IPS-18c (cell line): Measurements from ENCODE around the gene SLC25A39.
"Not testable (repeated sequence)": the region's sequence is repeated elsewhere in the genome, so short reads cannot be mapped to it uniquely, and the experiment has no call there.

Experiments used
- H3K4me3 ChIP-seq: 2 replicates; pipeline ENCODE4 v1.7.0; 2013; ENCODE audit warnings: low read depth, mild to moderate bottlenecking, low read length, moderate library complexity; ENCODE audit not compliant: insufficient read depth
- H3K9me3 ChIP-seq: one replicate; pipeline ENCODE4 v1.6.1; 2013; ENCODE audit warnings: mild to moderate bottlenecking, low read length, moderate library complexity; ENCODE audit not compliant: control insufficient read depth, insufficient read depth

Gene SLC25A39

DNA sequence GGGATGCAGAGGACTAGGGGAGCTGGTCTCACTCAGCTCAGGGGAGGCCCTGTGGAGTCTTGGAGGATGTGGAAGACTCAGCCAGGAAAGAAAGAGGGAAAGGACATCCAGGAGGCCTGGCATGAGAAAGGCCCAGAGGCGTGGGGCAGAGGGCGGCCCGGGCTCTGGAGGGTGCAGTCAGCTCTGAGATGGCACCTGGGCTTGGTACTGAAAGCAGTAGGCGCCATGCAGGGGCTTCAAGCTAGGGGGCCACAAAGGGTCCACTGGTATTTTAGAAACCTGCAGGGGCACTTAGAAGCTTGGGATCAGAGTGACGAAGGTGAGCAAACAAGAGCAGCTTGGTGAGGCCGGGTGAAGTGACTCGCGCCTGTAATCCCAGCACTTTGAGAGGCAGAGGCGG, 33.4 kb upstream of the SLC25A39 start:
- Histone ChIP-seq H3K4me3 (no peak overlapping the region), H3K9me3 (no peaks in the 10 kb centered on the region)

DNA sequence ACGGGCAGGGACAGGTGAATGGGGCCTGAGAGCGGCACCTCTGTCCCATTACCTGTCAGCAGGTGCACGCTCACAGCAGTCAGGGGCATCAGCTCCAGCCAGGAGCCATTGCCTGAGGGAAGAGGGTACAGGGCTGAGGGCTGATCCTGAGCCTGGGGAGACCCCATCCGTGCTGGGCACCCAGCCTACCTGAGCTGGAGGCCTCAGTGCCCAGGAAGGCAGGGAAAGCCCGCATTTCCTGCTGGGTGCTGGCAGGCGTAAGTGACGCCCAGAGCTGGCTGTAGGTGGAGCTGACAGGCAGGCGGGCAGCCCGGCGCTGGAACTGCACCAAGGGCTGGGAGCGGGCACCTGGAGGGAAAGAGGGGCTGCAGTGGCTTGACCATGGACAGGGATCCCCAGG, 31.6 kb upstream of the SLC25A39 start:
- H3K4me3 ChIP-seq: no peak overlapping the region
- no peaks in the 10 kb centered on the region for H3K9me3 ChIP-seq

DNA sequence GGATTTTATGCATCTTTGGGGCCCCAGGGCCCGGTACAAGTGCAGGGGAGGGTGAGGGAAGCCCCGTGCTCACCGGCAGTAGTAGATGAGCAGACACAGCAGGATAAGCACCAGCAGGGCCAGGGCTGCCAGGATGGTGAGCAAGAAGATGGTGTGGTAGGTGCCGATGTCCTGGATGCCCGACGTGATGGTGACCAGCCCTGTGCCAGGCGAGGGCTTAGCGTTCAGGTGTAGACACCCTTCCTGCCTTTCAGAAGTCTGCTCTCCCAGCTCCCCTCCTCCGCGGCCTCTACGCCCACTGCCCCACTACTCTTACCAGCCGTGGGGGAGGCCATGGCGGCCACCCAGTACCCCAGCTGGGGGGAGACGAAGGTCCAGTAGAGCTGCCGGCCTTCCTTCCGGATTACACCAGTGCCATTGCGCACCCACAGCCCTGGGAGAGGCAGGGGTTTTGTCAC, 31.0 kb upstream of the SLC25A39 start:
- no peaks in the 10 kb centered on the region for H3K9me3 ChIP-seq
- no peak overlapping the region for H3K4me3 ChIP-seq

DNA sequence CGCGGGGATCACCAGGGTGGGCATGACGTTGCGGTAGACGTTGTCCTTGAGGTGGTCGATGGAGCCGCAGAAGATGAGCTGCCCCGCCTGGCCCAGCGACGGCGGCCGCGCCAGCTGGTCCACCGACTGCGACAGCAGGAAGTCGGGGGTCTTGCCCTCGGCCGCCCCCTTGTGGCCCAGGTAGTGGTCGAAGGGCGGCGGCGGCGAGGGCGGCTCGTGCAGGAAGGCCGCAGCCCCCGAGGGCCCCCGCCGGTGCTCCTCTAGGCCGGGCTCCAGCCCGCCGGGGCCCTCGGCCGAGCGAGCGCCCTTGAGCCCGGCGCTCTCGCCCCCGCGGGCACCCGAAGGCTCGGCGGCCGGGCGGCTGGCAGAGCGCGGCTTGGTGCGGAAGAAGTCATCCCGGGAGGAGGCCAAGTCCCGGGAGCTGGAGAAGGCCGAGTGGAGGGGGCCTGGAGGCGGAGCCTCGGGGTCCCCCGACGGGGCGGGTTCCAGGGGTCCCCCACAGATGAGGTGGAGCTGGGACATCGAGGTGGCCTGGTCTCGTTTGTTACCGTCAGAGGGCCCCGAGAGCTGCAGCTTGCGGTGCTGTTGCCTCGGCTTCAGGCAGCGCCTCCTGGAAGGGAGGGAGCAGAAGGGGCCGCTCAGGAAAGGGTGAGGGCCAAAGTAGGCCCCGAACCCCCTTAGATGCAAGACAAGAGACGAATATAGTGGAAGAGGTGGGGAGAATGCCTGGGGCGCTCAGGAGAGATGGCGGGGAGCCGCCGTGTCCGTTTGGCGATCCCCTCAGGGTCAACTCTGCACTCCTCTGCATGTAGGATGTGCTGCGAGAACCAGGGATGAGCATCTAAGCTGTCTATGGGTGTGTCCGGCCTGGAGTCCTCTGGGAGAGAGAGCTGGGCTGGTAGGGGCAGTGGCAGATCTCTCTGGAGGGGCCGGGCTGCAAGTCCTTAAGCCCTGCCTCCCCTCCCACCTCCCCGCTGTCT, 30.2 kb upstream of the SLC25A39 start:
- Histone ChIP-seq H3K4me3 (peak overlapping the region; percentile 15; the same call in 1 of the 2 replicates), H3K9me3 (no peaks in the 10 kb centered on the region)

DNA sequence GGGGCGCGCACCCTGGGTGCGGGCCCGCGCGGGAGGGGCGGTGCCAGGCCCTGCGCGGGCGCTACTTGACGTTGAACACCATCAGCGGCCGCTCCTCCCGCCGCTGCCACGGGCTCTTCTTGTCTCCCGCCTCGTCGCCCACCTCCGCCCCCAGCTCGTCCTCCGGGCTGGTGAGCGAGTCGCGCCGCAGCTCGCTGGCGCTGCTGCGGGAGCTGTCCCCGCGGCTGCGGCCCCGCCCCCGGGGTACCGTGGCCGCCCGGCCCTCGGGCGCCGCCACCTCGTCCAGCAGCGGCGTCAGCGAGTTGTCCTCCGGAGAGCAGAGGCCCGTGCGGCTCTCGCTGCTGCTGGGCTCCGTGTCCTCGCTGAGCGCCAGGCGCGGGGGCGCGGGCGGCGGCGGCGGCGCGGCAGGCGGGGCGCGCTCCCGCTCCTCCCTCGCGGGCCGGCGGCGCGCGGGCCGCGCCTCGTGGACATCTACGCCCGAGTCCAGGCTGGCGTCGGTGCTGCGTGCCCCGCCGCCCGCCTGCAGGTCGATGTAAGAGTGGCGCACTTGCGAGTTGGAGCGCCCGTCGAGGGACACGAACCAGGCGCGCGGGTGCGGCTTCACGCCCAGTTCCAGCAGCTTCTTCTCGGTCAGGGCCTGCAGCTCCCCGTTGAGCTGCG, 29.2 kb upstream of the SLC25A39 start:
- Histone ChIP-seq H3K9me3 (no peaks in the 10 kb centered on the region), H3K4me3 (peak overlapping the region; percentile 49)

DNA sequence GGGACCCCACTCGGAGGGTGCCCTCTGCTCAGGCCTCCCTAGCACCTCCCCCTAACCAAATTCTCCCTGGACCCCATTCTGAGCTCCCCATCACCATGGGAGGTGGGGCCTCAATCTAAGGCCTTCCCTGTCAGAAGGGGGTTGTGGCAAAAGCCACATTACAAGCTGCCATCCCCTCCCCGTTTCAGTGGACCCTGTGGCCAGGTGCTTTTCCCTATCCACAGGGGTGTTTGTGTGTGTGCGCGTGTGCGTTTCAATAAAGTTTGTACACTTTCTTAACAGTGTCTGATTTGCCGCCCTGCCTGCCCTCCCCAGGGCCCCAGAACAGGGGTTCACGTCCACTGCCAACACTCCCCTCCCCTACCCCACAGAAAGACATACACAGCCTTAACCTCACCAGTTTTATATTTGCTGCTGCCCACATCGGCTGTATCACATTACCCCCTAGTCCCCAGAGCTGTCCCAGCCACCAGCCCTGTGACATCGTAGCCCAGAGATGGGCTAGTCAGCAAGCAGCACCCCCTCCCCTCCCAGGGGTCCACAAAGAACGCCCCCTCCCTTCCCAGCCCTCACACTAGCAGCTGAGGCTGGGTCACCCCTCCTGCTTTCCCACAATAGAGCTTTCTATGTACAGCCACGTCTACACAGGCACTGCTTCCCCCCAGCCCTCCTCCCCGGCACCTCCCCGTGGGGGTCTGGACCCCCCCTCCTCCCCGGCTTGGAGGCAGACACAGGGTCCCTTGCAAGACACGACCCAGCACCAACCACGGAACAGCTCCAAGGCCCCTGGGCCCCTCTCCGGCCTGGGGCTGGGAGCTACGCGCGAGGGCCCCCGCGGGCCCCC, 28.4 kb upstream of the SLC25A39 start:
- no peaks in the 10 kb centered on the region for H3K9me3 ChIP-seq
- peak overlapping the region; percentile 49 for H3K4me3 ChIP-seq

DNA sequence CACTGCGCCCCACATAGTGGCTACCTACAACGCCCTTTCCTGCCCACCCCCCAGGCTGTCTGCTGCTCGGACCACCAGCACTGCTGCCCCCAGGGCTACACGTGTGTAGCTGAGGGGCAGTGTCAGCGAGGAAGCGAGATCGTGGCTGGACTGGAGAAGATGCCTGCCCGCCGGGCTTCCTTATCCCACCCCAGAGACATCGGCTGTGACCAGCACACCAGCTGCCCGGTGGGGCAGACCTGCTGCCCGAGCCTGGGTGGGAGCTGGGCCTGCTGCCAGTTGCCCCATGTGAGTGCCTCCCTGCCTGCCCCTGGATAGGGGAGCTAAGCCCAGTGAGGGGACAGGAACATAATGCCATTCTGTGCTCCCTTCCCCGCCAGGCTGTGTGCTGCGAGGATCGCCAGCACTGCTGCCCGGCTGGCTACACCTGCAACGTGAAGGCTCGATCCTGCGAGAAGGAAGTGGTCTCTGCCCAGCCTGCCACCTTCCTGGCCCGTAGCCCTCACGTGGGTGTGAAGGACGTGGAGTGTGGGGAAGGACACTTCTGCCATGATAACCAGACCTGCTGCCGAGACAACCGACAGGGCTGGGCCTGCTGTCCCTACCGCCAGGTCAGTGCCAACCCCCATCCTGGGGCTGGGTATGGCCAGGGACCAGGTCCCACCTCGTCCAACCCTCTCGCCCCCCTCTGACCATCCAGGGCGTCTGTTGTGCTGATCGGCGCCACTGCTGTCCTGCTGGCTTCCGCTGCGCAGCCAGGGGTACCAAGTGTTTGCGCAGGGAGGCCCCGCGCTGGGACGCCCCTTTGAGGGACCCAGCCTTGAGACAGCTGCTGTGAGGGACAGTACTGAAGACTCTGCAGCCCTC, 27.6 kb upstream of the SLC25A39 start:
- H3K4me3 ChIP-seq: no peak overlapping the region
- H3K9me3 ChIP-seq: no peaks in the 10 kb centered on the region

DNA sequence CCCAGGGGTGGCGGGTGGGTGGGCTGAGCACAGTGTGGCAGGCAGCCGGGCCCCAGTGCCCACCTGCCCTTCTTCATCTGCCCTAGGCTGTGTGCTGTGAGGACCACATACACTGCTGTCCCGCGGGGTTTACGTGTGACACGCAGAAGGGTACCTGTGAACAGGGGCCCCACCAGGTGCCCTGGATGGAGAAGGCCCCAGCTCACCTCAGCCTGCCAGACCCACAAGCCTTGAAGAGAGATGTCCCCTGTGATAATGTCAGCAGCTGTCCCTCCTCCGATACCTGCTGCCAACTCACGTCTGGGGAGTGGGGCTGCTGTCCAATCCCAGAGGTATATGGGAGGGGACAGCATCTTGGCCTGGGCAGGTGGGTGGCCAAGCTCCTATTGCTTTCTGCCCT, 26.8 kb upstream of the SLC25A39 start:
- no peaks in the 10 kb centered on the region for H3K9me3 ChIP-seq
- H3K4me3 ChIP-seq: no peak overlapping the region

DNA sequence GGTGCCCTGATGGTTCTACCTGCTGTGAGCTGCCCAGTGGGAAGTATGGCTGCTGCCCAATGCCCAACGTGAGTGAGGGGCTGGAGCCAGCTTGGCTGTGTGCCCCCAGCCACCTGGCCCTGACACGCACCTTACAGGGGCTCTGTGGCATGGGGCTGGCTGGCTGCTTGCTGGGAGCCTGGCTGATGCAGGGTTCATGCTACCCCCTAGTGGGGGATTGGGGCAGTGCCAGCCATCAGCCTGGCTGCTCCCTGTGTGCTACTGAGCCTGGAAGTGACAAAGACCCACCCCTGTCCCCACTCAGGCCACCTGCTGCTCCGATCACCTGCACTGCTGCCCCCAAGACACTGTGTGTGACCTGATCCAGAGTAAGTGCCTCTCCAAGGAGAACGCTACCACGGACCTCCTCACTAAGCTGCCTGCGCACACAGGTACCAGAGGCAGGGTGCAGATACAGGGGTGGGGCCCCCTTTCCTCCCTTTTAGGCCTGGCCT, 26.2 kb upstream of the SLC25A39 start:
- H3K9me3 ChIP-seq: no peaks in the 10 kb centered on the region
- H3K4me3 ChIP-seq: no peak overlapping the region

DNA sequence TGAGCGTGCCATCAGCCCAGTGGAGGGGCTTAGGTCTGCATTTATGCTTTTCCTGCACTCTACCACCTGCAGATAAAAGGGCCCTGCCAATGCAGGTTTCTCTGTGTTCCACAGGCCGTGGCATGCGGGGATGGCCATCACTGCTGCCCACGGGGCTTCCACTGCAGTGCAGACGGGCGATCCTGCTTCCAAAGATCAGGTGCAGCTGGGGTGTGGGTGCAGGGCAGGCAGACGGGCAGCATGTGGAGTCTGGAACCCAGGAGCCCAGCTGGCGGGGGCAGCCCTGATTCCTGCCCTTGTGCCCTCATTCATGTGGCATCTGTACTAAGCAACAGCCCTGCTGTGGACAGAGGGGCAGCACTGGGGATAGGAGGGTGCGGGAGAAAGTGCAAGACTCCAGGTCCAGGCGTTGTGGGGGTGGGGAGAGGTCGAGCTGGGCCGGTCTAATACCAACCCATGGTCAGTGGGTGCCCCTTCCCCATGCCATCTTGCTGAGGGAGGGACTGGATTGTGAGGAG, 25.0 kb upstream of the SLC25A39 start:
- Histone ChIP-seq H3K9me3 (no peaks in the 10 kb centered on the region), H3K4me3 (no peak overlapping the region)

DNA sequence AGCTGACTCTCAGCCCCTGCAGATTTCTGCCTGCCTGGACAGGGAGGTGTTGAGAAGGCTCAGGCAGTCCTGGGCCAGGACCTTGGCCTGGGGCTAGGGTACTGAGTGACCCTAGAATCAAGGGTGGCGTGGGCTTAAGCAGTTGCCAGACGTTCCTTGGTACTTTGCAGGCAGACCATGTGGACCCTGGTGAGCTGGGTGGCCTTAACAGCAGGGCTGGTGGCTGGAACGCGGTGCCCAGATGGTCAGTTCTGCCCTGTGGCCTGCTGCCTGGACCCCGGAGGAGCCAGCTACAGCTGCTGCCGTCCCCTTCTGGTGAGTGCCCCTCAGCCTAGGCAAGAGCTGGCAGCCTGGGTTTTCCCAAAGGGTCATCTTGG, 24.4 kb upstream of the SLC25A39 start:
- Histone ChIP-seq H3K4me3 (no peak overlapping the region), H3K9me3 (no peaks in the 10 kb centered on the region)

DNA sequence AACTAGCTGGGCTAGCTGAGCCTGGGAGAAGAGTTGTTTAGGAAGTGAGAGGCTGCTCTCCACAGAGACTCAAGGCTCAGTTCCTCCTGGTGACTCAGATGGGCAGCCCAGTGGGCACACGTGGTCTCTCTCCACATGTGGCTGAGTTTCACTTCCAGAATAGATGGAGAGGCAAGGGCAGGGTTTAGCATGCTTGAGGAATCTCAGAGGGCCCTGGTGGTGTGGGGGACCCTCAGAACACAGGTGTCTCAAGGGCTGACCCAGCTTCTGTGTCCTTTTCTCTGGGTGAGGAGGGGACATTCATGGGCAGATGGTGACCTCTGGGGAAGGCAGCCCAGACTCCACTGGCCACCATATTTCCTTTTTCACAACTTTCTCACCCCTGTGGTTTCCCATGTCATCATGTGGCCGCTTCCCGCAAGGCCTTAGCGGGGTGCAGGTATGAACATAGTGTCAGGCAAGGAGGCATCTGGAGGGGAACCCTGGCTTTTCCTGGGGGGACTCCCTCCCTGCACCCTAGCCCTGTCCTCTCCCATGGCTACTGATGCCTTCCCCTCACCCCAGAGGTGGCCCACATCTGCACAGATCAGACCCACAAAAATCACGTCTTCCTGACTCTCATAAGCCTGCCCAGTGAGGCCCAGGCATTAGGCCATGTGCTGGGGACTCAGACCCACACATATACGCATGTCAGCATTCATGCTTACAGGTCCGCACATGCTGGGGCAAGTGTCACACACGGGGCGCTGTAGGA, 23.8 kb upstream of the SLC25A39 start:
- H3K4me3 ChIP-seq: no peak overlapping the region
- H3K9me3 ChIP-seq: no peaks in the 10 kb centered on the region

DNA sequence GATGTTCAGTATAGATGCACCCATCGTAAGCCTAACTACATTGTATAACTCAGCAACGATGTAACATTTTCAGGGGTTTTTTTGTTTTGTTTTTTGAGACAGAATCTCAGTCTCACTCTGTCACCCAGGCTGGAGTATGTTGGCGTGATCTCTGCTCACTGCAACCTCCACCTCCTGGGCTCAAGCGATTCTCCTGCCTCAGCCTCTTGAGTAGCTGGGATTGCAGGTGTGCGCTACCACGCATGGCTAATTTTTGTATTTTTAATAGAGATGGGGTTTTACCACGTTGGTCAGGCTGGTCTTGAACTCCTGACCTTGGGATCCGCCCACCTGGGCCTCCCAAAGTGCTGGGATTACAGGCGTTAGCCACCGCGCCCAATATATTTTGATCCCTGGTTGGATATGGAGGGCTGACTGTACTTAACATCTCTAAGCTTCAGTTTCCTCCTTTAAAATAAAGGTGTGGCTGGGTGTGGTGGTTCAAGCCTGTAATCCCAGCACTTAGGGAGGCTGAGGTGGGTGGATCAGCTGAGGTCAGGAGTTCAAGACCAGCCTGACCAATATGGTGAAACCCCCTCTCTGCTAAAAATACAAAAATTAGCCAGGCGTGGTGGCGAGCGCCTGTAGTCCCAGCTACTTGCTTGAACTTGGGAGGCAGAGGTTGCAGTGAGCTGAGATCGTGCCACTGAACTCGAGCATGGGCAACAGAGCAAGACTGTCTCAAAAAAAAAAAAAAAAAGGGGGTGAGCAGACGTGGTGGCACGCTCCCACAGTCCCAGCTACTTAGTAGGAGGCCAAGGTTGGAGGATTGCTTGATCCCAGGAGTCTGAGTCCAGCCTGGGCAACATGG, 22.8 kb upstream of the SLC25A39 start:
- H3K4me3 ChIP-seq: not testable (repeated sequence)

DNA sequence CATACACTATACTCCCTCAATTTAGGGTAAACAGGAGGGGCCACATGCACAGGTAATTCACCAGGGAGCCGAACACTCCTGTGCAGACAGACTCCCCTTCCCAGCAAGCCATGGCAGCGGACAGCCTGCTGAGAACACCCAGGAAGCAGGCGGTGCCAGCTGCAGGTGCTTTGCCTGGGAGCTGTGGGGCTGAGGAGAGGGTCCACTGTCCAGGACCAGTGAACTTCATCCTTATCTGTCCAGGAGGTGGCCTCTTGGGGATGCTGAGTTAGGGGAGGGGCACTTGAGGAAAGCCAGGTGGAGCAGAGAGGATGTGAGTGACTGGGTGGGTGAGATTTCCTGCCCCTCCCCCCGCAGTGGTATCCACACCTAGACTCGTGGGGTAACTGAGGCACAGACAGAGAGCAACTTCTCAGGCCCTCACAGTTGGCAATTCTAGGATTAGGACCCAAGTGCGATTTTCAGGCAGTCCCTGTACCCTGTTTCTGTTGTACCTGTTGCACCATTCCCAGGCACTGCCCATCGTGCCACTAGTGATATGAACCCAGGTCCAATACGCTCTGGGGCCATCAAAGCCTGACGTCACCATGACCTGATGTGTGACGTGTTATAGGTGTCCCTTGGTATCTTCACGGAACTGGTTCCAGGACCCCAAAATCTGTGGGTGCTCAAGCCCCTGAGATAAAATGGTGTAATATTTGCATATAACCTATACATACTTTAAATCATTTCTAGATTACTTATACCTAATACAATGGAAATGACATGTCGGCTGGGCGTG, 21.6 kb upstream of the SLC25A39 start:
- Histone ChIP-seq H3K9me3 (no peaks in the 10 kb centered on the region), H3K4me3 (no peak overlapping the region; the same call in 1 of the 2 replicates)

More for the DNA sequence above, 22.8 kb upstream of the SLC25A39 start:
- H3K9me3 ChIP-seq: not testable (repeated sequence)
